Stimulated activated CD8-positive, alpha-beta memory T cell treated with anti-CD3 and anti-CD28 coated beads, Interleukin-2, amount 100 ng/mL, for 48 hours (primary cell): ENCODE measurements around the gene TYMS.
A peak's percentile ranks its signal among the peaks of the same experiment; 100 is the strongest.

Experiments
- DNase-seq, 2 donors: peaks; one replicate each; pipeline ENCODE4 v3.0.0-alpha.2; 2020; ENCODE audit warnings: low read depth in 2 of 2

The TYMS gene

DNA sequence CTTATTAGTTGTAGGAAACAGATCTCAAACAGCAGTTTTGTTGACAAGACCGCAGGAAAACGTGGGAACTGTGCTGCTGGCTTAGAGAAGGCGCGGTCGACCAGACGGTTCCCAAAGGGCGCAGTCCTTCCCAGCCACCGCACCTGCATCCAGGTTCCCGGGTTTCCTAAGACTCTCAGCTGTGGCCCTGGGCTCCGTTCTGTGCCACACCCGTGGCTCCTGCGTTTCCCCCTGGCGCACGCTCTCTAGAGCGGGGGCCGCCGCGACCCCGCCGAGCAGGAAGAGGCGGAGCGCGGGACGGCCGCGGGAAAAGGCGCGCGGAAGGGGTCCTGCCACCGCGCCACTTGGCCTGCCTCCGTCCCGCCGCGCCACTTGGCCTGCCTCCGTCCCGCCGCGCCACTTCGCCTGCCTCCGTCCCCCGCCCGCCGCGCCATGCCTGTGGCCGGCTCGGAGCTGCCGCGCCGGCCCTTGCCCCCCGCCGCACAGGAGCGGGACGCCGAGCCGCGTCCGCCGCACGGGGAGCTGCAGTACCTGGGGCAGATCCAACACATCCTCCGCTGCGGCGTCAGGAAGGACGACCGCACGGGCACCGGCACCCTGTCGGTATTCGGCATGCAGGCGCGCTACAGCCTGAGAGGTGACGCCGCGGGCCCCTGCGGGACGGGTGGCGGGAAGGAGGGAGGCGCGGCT is at the start of gene TYMS:
TYMS (plus strand) TSS at position 343 of the 690 bp plus-strand sequence; CDS start at position 433, 90 bp downstream.
- peak; percentile 40 to 58 for DNase-seq

DNA sequence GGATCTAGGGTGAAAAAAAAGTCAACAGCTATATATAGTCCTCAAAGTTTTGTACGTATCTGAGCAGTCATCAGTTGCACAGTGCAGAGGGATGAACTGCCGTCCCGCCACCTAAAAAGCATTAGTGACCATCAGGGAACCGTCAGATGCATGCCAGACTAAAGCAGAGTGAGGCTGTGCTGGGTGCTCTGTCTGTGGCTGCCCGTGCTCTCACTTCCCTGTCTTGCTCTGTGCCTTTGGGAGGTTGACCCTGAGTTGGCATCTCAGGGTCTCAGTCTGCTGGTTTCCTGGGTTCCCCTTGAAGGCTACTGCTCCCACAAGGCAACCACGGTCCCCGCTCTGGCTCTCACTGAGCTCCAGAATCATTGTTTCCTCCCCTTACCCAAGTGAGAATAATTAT is 49.5 kb upstream of the TYMS start:
- DNase-seq = no peak

DNA sequence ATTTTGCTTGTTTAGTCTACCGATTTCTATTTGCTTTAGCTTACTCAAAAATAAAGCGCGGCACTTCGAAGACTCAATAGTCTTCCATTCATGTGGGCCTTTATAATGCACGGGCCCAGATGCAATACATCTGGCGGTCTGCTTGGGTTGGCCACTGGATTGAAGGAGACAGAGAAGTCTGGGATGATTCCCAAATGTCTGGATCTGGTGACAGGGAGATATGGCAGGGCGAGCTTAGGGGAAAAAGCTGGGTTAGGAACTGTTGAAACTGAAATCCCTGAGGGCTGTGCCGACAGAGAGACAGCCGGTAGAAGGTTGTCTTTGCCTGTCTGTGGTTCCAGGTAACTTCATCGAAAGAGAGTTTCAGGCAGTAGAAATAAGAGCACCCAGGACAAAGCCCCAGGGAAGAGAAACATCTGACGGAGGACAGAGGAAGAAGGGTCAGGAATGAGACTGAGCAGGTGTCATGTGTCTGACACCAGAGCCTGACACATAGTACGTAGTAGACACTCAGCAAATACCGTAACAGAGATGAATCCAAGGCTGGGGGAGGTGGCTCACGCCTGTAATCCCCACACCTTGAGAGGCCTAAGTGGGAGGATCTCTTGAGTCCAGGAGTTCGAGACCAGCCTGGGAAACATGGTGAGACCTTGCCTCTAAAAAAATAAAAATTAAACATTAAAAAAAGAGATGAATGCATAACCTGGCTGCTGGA is 47.1 kb upstream of the TYMS start:
- no peak for DNase-seq

DNA sequence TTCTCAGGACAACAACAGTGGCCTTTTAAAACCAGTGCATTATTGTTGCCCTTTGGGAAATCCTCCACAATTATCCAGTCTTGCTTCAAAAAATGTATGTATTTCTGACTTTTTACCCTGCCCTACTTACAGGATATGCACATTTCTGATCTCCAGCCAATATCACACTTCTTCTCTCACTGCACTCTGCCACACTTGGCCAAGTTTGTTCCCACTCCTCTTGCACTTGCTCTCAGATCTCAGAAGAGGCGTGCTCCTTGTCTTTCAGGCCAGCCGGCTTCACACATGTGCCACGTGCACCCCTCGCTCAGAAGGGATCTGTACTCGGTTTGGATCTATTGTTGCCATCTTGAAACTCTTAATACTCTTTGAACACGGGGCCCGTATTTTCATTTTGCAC is 45.3 kb upstream of the TYMS start:
- no peak for DNase-seq

DNA sequence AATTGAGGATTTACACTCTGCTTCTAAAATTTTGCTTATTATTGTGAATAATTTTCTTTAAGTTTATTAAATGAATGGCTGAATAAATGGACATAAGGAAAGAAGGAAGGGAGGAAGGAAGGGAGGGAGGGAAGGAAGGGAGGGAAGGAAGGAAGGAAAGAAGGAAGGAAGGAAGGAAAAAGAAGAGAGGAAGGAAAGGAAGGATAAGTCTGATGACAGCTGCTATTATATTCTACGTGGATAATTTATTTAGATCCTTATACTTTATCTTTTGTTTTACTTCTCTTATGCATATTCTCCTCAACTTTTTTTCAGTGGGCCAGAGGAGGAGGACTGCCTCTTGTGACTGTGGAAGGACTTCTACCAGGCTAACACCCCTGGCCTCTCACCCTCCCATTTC is 43.3 kb upstream of the TYMS start:
- no peak for DNase-seq

DNA sequence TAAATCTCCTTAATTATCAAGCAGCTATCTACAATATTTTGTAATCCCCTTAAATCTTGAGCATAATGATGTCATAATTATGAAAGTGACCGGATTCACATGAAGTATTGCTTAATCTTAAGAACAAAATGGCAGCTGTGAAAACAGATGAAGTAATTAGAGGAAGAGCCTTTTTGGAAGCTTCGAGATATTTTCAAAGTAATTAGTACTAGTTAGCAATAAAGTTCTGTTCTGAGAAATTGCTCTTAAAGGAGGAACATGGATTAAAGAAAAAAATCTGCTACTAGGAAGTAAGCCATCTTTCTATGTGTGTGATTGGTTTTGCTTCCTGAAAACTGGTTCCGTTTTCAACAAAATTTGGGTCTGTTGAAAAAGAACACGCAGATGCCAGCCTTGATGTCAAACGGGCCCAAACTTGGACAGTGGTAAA is 42.3 kb upstream of the TYMS start:
- no peak for DNase-seq

DNA sequence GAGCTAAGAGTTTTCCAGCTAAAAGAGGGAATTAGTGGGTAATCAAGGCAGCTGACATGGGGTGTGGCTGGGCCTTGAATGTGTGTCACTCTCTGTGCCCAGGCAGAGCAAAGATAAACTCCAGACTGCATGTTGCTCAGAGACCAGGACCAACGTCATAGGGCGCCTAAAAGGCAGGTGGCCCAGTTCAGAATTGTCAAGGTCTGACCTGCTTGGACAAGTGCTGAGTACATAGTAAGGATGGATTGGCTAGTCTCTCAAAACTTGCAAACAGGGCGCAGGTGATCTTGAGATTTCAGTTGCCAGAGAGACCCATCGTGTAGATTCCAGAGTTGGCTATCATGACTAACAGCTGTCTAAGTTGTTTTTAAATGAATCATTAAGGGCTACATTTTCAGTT is 41.7 kb upstream of the TYMS start:
- DNase-seq = no peak

DNA sequence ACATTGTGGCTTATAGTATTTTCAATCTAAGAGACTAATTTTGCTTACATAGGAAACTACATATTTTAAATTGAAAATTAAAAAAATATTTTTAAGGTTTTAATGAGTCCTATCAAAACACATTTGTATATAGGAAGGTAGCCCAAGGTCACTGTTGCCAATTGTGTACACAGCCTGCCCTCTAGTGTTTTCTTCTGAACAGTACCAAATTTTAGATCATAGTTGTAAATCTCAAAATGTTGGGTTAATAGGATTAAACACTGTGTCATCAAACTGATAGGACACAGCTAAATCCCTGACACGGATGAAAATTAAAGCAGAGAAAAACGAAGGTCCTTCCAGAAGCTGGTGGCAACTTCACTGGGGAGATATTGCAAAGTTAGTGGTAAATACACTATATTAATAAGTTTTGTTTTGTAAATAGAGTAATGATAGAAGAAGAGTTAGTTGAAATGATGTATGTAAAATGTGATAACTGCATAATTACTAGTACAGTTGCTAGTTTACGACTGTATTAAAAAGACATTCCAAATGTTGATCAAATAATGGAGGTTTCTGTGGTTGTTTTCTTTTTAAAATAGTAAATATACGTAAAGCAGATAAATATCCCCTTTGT is 41.0 kb upstream of the TYMS start:
- no peak for DNase-seq

DNA sequence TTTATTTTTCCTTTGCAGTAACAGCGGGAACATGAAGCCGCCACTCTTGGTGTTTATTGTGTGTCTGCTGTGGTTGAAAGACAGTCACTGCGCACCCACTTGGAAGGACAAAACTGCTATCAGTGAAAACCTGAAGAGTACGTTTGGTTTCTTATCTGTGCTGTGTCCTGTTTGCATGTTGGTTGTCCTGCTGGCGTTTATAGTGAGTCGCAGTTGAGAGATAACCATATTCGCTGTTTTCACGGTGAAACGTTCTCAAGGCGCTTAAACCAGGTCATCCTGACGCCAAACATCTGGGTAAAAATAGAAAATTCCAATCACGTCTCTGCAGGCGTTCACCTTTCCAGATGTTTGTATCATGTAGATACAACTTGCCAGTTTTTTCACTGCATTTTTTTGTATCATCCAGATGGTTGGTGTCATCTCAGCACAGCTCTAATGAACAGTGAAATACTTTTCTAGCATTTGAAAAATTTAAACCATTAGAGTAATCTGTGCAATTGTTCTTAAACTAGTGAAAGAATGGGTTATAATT is 39.4 kb upstream of the TYMS start:
- no peak for DNase-seq

DNA sequence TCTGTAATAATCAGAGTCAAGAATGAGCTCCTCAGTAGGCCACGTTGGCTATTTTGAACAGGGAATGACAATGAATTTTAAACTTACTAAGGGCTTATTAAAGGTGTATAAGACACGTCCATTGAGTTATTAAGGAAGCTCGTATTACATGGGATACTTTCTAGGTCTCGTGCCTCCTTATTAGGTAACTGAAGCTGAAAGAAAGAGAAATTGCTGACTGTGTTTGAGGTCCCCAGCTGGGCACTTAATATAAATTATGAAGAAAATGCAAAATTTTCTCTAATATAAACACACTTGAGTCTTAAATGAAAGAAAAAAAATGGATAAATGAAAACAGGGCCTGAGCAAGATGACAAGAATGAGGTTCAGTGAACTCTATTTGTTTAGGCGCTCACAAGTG is 38.8 kb upstream of the TYMS start:
- DNase-seq = no peak

DNA sequence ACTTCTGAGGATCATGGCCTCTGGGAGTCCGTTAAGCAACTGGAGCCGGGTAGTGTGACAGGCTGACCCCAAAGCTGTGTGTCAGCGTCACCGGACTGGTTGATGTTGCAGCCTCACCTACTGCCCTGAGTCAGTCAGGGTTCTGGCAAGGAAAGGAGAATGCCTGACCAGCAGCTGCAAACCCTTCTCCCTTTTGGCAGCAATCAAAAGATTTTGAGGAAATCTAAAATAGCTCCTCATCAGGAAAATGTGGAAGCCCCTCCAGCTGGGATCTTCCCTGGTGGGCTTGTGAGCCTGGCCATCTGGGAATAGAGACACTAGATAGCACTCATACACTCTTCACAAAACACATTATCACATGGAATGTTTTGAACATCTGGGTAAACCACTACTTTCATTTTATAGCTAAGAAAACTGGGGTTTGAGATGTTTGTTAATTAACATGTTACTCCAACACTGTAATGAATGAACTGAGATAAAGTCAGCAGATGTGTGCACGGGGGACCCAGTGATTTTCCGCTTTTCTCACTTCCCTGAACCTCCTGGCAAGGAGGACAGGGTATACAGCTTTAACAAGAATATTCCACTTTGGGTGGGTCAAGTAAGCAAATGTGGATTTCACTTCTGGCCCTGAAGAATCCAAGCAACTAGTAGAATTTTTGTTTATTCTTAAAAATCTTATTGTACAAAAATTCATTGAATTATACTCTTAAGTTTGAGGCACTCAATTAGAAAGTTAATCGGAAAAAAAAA is 36.0 kb upstream of the TYMS start:
- DNase-seq = no peak

DNA sequence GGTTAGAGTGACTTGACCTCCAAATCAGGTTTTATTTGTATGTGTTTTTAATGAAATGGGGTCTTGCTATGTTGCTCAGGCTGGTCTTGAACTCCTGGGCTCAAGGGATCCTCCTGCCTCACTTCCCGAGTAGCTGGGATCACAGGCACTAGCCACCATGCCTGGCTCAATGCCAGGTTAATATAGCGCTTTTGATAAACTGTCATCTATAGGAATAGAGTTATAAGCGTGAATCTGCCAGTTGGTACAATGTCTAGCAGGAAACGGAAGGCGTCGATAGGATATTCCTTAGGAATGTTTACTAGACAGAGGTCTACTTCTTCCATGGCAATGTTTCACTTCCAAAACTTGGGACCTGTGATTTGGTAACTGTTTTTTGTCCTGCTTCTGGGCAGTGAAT is 35.2 kb upstream of the TYMS start:
- DNase-seq = no peak

DNA sequence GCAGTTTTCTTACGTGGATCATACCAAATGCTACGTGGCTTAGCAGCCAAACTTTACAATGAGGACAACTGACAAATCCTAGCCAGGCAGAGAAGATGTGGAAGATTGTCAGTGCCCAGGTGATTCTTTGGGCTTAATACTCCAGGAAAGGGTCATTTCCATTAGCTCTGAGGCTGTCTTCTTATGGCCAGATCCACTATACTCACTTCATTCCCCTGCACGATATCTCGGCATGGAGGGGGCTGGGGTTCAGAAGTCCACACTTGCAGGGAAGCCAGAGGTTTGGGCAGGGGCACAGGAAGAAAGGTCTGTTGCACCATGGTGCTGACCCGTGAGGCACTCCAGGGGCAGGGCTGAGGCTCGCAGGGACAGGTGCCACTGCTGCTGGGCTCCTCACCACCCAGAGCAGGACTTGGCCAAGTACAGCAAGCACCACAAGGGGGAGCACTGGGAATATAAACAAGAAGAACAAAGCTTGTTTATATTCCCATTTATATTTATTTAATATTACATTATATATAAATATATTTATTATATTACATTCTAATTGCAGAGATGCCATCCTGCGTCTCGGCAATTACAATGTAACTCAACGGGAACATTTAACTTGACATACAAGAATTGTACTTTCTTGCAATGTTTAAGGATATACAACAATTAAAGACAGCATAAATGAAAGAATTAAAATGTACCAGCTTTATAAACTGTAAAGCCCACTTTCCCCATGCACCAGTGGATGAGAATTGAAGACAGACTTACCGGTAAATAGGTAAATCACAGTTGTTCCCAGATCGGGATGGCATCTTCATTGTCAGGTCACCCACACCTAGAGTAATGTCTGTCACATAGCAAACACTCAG is 33.5 kb upstream of the TYMS start:
- DNase-seq = peak; percentile 30 to 43

DNA sequence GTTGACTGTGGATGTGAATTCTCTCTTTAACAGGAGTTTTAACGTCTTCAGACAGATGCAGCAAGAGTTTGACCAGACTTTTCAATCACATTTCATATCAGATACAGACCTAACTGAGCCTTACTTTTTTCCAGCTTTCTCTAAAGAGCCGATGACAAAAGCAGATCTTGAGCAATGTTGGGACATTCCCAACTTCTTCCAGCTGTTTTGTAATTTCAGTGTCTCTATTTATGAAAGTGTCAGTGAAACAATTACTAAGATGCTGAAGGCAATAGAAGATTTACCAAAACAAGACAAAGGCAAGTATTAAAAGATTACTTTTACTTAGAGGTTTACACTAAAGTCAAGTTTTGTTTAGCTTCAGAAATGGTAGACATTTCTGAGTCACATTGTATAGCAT is 30.2 kb upstream of the TYMS start:
- no peak for DNase-seq

DNA sequence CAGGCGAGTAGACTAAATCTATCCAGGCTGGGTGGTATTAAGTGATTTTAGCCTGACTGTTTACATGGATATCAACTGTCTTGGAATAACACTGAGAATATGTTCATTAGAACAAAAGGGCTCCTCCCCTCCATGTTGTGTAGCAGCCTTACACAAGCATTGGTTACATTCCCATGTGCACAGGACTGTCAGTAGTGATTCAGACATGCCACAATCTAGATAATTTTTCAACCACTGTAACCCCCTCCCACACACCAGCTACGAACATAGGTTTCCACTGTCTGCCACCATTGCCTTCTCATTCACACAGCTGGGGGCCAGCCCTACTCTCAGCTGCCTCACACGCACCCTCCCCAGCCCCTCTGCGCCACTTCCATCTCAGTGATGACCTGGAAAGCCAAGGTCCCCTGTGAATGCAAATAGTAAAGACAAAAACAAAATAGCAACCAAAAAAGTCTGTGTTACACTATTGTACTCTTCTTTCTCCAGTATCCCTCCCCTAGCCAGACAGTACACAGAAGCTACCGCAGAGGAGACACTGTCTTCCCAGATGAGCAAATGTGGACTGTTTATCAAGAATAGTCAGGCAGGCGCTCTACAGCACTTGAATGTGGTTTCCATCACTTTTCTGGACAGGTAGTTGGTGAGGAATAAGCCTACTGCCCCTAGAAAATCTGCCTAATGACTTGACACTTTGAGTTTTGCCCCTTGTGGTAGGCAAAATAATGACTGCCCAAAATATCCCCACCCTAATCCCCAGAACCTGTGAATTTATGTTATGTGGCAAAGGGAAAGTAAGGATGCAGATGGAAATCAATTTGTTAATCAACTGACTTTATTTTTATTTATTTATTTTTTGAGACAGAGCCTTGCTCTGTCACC is 27.9 kb upstream of the TYMS start:
- no peak for DNase-seq

DNA sequence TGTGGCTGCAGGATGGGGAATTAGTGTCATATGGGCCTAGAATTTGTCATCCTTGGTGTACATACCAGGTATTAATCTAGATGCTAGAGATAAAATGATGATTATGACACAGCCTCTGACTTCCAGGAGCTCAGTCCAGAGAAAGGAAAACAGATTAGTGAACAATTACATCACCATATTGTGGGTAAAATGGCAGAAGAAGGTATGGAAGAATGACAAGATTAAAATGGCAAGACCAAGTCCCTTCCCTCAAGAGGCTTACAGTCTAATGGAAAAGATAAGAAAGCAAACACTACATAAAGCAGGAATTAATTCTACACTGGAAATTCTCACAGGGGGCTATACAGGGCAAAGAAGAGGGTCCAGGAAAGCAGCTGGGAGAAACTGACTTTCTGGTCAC is 25.9 kb upstream of the TYMS start:
- no peak for DNase-seq

DNA sequence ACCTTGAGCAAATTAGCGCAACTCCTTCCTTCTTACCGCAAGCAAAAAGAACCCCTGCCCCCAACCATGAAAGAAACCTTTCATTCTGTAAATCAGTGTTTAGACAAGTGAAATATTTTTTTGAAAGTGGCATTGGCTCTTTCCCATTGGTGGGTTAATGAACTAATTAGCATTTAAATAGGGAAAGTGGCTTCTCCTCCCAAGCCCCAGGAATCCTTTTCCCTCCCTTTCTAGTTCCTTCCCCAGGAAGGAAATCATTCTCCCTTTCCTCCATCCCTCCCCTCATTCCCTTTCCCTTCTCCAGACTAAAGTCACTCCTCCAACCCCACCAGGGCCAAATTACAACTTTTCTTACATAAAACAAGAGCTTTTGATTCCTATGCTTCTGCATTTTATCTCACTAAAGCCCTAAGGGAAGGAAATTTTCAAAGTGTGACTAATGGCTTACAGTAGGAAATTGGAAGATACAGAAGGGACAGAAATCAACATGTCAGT is 22.9 kb upstream of the TYMS start:
- no peak for DNase-seq

DNA sequence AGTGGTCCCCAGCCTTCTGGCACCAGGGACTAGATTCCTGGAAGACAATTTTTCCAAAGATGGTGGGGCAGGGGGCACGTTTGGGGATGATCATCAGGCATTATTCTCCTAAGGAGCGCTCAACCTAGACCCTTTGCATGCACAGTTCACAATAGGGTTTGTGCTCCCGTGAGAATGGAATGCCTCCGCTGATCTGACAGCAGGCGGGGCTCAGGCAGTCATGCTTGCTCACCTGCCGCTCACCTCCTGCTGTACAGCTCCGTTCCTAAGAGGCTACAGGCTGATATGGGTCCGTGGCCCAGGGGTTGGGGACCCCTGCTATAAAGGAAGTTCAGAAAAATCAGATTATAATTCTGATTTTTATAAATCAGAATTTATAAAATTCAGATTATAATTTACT is 22.3 kb upstream of the TYMS start:
- no peak for DNase-seq

DNA sequence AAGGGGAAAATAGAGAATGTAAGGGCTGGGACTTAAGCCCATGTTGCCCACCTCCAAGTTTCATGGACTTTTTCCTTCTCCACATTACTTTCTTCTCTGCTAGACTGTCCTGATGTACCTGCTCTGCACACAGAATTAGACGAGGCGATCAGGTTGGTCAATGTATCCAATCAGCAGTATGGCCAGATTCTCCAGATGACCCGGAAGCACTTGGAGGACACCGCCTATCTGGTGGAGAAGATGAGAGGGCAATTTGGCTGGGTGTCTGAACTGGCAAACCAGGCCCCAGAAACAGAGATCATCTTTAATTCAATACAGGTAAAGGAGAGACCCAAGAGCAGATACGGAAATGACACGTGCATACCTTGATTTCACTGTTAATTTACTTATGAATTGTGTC is 16.2 kb upstream of the TYMS start:
- DNase-seq = no peak

DNA sequence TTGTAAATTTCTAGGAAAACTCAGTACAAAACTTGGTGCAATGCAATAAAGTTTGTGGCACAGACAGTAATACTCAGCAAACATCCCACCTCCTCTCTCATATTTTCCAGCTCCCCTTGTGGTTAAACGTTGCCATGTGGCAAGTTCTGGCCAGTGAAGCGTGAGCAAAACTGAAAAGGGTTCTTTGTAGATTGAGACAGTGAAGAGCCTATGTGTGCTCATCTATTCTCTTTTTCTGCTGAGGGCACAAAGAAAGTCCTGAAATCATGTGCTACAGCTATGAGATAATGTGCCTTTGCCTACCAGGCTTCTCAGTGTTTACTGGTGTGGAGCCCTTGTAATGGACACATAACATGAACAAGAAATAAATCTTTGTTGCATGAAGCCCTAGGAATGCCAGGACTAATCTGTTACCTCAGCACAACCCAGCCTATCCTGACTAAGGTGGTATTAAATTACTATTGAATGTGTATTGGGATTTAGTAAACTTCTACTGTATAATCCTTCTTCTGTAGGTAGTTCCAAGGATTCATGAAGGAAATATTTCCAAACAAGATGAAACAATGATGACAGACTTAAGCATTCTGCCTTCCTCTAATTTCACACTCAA is 13.0 kb upstream of the TYMS start:
- no peak for DNase-seq
